HCT116 (cell line): ENCODE measurements around the gene CNTNAP2. TPM values are rescaled to one million over a fixed set of nuclear protein-coding genes. Genes with fewer than 3 reads are reported as not detected.
"Not testable (repeated sequence)": the region's sequence is repeated elsewhere in the genome, so short reads cannot be mapped to it uniquely, and the experiment has no call there.

Experiments
- ATAC-seq: fragments of 200-7000 bp; cut with Tn5 transposase; 2 replicates; pipeline ENCODE4 v1.9.1; 2020; ENCODE audit warnings: mild to moderate bottlenecking, moderate library complexity
- BruUV-seq: library from RNA; stranded (reverse); fragments of 400-500 nt; replicated peaks from 2 replicates; lab custom pipeline; 2021; lab: Mats Ljungman, UMichigan
- CTCF ChIA-PET: fragments of 300-600 bp; sonication (Branson Sonifier 250); formaldehyde crosslinking; loops from one replicate; lab custom pipeline; 2021; ENCODE audit warnings: antibody characterized with exemption; lab: Charles Lee
- POLR2A ChIA-PET: fragments of 300-600, 350-600 bp; sonication (Branson Sonifier 250); formaldehyde crosslinking; loops from one replicate; lab custom pipeline; 2021; ENCODE audit warnings: antibody characterized with exemption; lab: Charles Lee
- RAD21 ChIA-PET, 2 experiments: fragments of 300-600 bp; sonication (Branson Sonifier 250); formaldehyde crosslinking; loops; one replicate each; lab custom pipeline; 2023; ENCODE audit warnings: low total read pairs in 2 of 2; ENCODE audit not compliant: uncharacterized antibody in 2 of 2, unreplicated experiment in 2 of 2, low non-redundant PET in 1 of 2; lab: Charles Lee
- DNase-seq: peaks from one replicate; pipeline ENCODE4 v3.0.0-alpha.2; 2010; ENCODE audit warnings: low read depth, low spot score
- H2AFZ ChIP-seq: fragments of 200-600 bp; shearing (Covaris generic), sonication (generic); 2 replicates; pipeline ENCODE4 v1.6.1; 2017; ENCODE audit warnings: low read depth, mixed run types, mixed read lengths, antibody characterized with exemption, low read length; ENCODE audit not compliant: poor library complexity, severe bottlenecking
- H3K27ac ChIP-seq: 2 replicates; pipeline ENCODE4 v1.5.1; 2012; ENCODE audit warnings: low read depth, low read length
- H3K27me3 ChIP-seq: fragments of 200-600 bp; sonication (generic); 2 replicates; pipeline ENCODE4 v1.6.1; 2016; ENCODE audit warnings: mixed run types, low read length, mixed read lengths; ENCODE audit not compliant: insufficient read depth
- H3K36me3 ChIP-seq, 2 experiments: fragments of 200-500 bp in 1 of 2; fragments of 200-600 bp in 1 of 2; sonication (Bioruptor generic) in 1 of 2; sonication (generic) in 1 of 2; 2 replicates each; pipeline versions ENCODE4 v1.5.1 to v1.6.1; 2014 to 2016; ENCODE audit warnings: low read length in 2 of 2, inconsistent platforms in 1 of 2, mixed read lengths in 1 of 2, mixed run types in 1 of 2; ENCODE audit not compliant: insufficient read depth in 2 of 2, control insufficient read depth in 1 of 2
- H3K4me1 ChIP-seq, 2 experiments: fragments of 200-600 bp in 1 of 2; sonication (generic) in 1 of 2; 2 replicates each; pipeline versions ENCODE4 v1.5.1 to v1.6.1; 2012 to 2017; ENCODE audit warnings: low read length in 2 of 2, inconsistent platforms in 1 of 2, mild to moderate bottlenecking in 1 of 2, mixed read lengths in 1 of 2, mixed run types in 1 of 2, moderate library complexity in 1 of 2; ENCODE audit not compliant: insufficient read depth in 2 of 2, control insufficient read depth in 1 of 2
- H3K4me2 ChIP-seq: fragments of 200-600 bp; sonication (generic); 2 replicates; pipeline ENCODE4 v1.6.1; 2017; ENCODE audit warnings: mixed run types, low read length, mixed read lengths
- H3K4me3 ChIP-seq, 2 experiments: fragments of 200-600 bp in 1 of 2; sonication (generic) in 1 of 2; replicated peaks in 1 of 2; 2 replicates each; pipeline ENCODE4 v1.5.1; 2011 to 2016; ENCODE audit warnings: low read length in 2 of 2, control low read depth in 1 of 2, low read depth in 1 of 2, mild to moderate bottlenecking in 1 of 2, mixed read lengths in 1 of 2, mixed run types in 1 of 2
- H3K79me2 ChIP-seq: fragments of 200-600 bp; sonication (generic); 2 replicates; pipeline ENCODE4 v1.6.1; 2017; ENCODE audit warnings: mild to moderate bottlenecking, mixed run types, low read length, moderate library complexity, mixed read lengths; ENCODE audit not compliant: insufficient read depth
- H3K9ac ChIP-seq: fragments of 200-600 bp; sonication (generic); 2 replicates; pipeline ENCODE4 v1.6.1; 2016; ENCODE audit warnings: low read length, mixed read lengths
- H3K9me2 ChIP-seq: fragments of 200-600 bp; sonication (generic), shearing (Covaris generic); 2 replicates; pipeline ENCODE4 v1.6.1; 2017; ENCODE audit warnings: mixed run types, mild to moderate bottlenecking, moderate library complexity; ENCODE audit not compliant: insufficient read depth
- H3K9me3 ChIP-seq, 2 experiments: fragments of 200-500 bp in 1 of 2; fragments of 200-600 bp in 1 of 2; sonication (Bioruptor generic) in 1 of 2; sonication (generic) in 1 of 2; 2 replicates each; pipeline ENCODE4 v1.6.1; 2014 to 2017; ENCODE audit warnings: low read length in 2 of 2, mixed read lengths in 2 of 2, inconsistent platforms in 1 of 2, low read depth in 1 of 2, mild to moderate bottlenecking in 1 of 2, mixed run types in 1 of 2, moderate library complexity in 1 of 2; ENCODE audit not compliant: control insufficient read depth in 1 of 2, insufficient read depth in 1 of 2
- H4K20me1 ChIP-seq: fragments of 200-600 bp; sonication (generic), shearing (Covaris generic); 2 replicates; pipeline ENCODE4 v1.6.1; 2017; ENCODE audit warnings: mixed run types, mild to moderate bottlenecking, moderate library complexity; ENCODE audit not compliant: insufficient read depth
- EGR1 ChIP-seq: IDR thresholded peaks from 2 replicates; pipeline ENCODE4 v1.6.1; 2012; ENCODE audit warnings: low read depth
- ELF1 ChIP-seq: IDR thresholded peaks from 2 replicates; pipeline ENCODE4 v1.6.1; 2012; ENCODE audit warnings: low read depth, borderline replicate concordance
- EZH2phosphoT487 ChIP-seq: fragments of 200-600 bp; IDR thresholded peaks from 2 replicates; pipeline ENCODE4 v1.6.1; 2018; ENCODE audit warnings: antibody characterized with exemption, borderline replicate concordance
- FOSL1 ChIP-seq: IDR thresholded peaks from 2 replicates; pipeline ENCODE4 v1.6.1; 2012; ENCODE audit warnings: low read depth
- JUND ChIP-seq: IDR thresholded peaks from 2 replicates; pipeline ENCODE4 v1.6.1; 2012
- POLR2AphosphoS5 ChIP-seq: IDR thresholded peaks from 2 replicates; pipeline ENCODE4 v1.6.1; 2011; ENCODE audit warnings: mild to moderate bottlenecking, low read depth, low read length, moderate library complexity
- SP1 ChIP-seq: IDR thresholded peaks from 2 replicates; pipeline ENCODE4 v1.6.1; 2012; ENCODE audit warnings: low read depth
- TCF7L2 ChIP-seq: IDR thresholded peaks from 2 replicates; pipeline ENCODE4 v1.7.0; 2011; ENCODE audit warnings: borderline replicate concordance, inconsistent platforms; ENCODE audit not compliant: insufficient read depth, insufficient read length; ENCODE audit errors: extremely low read depth
- YY1 ChIP-seq: IDR thresholded peaks from 2 replicates; pipeline ENCODE4 v1.6.1; 2011; ENCODE audit warnings: low read length, low read depth, moderate library complexity, mild to moderate bottlenecking; ENCODE audit not compliant: insufficient replicate concordance; ENCODE audit errors: extremely low read depth
- ZFX ChIP-seq: fragments of 450-650 bp; IDR thresholded peaks from 2 replicates; pipeline ENCODE4 v1.6.1; 2017
- intact Hi-C: fragments of 100-400 bp; cut with micrococcal nuclease; formaldehyde crosslinking; loops from 2 replicates; pipeline ENCODE4 v1.10.0; 2022
- total RNA-seq: library from RNA; stranded (reverse); gene quantifications from one replicate; pipeline ENCODE4 v1.2.1, GENCODE V29; 2021; ENCODE audit not compliant: unreplicated experiment

The CNTNAP2 gene
- total RNA-seq, 1 experiment from 2014 or later: 0.37 TPM

GRCh38 chr7:147796581-147796980 is 1680.0 kb downstream of the CNTNAP2 start:
- no TSS peak for BruUV-seq
- H3K79me2 ChIP-seq: no peaks in the 10 kb centered on the region
- no peak overlapping the region for H3K4me3 ChIP-seq
- peaks cover 7 to 12% of the 10 kb centered on the region in 2 experiments; a peak in 2 of 4 replicates for H3K9me3 ChIP-seq
- no peaks in the 10 kb centered on the region for H3K36me3 ChIP-seq
- ChIA-PET CTCF (no interaction called here), RAD21 (no interaction called here)
- no peaks in the 10 kb centered on the region for H3K4me1 ChIP-seq
- H3K27ac ChIP-seq: no peak overlapping the region
- no peaks in the 10 kb centered on the region for H4K20me1 ChIP-seq
- no peak overlapping the region for H3K4me2 ChIP-seq
- no peak for TF ChIP-seq TCF7L2
- no peak for TF ChIP-seq FOSL1
- TF ChIP-seq, all 23 proteins: peak for 0
- DNase-seq: no peak
- POLR2A ChIA-PET: no interaction called here
- Histone ChIP-seq H3K9ac (no peak overlapping the region), H3K27me3 (no peaks in the 10 kb centered on the region), H3K9me2 (no peaks in the 10 kb centered on the region), H2AFZ (no peak overlapping the region)
- ATAC-seq: no peak
- intact Hi-C loops: no loop called here

GRCh38 chr7:147798001-147798400 is 1681.4 kb downstream of the CNTNAP2 start:
- DNase-seq: no peak
- no peak overlapping the region for H3K9ac ChIP-seq
- no peaks in the 10 kb centered on the region for H3K36me3 ChIP-seq
- no peak for ATAC-seq
- H3K4me3 ChIP-seq: no peak overlapping the region
- BruUV-seq: no TSS peak
- H3K27me3 ChIP-seq: no peaks in the 10 kb centered on the region
- TF ChIP-seq POLR2AphosphoS5 (no peak), ZFX (no peak), JUND (no peak), EGR1 (no peak), FOSL1 (no peak), SP1 (no peak), EZH2phosphoT487 (no peak), ELF1 (no peak), YY1 (no peak)
- intact Hi-C loops: no loop called here
- POLR2A ChIA-PET: no interaction called here
- H2AFZ ChIP-seq: no peak overlapping the region
- H3K4me2 ChIP-seq: no peak overlapping the region
- H3K27ac ChIP-seq: no peak overlapping the region
- RAD21 ChIA-PET: no interaction called here
- CTCF ChIA-PET: no interaction called here
- H3K79me2 ChIP-seq: no peaks in the 10 kb centered on the region
- no peaks in the 10 kb centered on the region for H4K20me1 ChIP-seq
- H3K4me1 ChIP-seq: no peaks in the 10 kb centered on the region
- no peaks in the 10 kb centered on the region for H3K9me2 ChIP-seq
- H3K9me3 ChIP-seq: peaks cover 5 to 7% of the 10 kb centered on the region in 2 experiments; a peak in 2 of 4 replicates

GRCh38 chr7:147801762-147802161 is 1685.2 kb downstream of the CNTNAP2 start:
- H3K4me3 ChIP-seq, H3K4me1 ChIP-seq, H3K27ac ChIP-seq, RAD21 ChIA-PET, H3K27me3 ChIP-seq, BruUV-seq, H3K4me2 ChIP-seq, ATAC-seq, H4K20me1 ChIP-seq, H3K9me2 ChIP-seq, H3K9ac ChIP-seq, DNase-seq, intact Hi-C loops, POLR2A ChIA-PET, H3K79me2 ChIP-seq, CTCF ChIA-PET, H2AFZ ChIP-seq, H3K36me3 ChIP-seq: not testable (repeated sequence)
- H3K9me3 ChIP-seq: peaks cover 12 to 18% of the 10 kb centered on the region in 2 experiments; a peak in 2 of 4 replicates
